Large intestine (tissue), 3 donors: Measurements from ENCODE around the gene PPA2. TPM values are rescaled to one million over a fixed set of nuclear protein-coding genes. Genes with fewer than 3 reads are reported as not detected.
"Not testable (repeated sequence)": the region's sequence is repeated elsewhere in the genome, so short reads cannot be mapped to it uniquely, and the experiment has no call there.

Experiments
- DNase-seq, 2 donors: peaks; one replicate each; pipeline versions ENCODE4 v3.0.0 to v3.0.0-alpha.2; 2013
- H3K27ac ChIP-seq: one replicate; pipeline ENCODE4 v1.5.1; 2013; ENCODE audit warnings: low read length
- H3K27me3 ChIP-seq: 2 replicates; pipeline ENCODE4 v1.6.1; 2013; ENCODE audit warnings: low read length; ENCODE audit not compliant: control insufficient read depth, insufficient read depth
- H3K36me3 ChIP-seq: 2 replicates; pipeline ENCODE4 v1.6.1; 2013; ENCODE audit warnings: low read length; ENCODE audit not compliant: control insufficient read depth, insufficient read depth
- H3K4me1 ChIP-seq: one replicate; pipeline ENCODE4 v1.6.1; 2013; ENCODE audit warnings: low read length; ENCODE audit not compliant: control insufficient read depth, insufficient read depth
- H3K4me3 ChIP-seq: one replicate; pipeline ENCODE4 v1.5.1; 2013; ENCODE audit warnings: low read length
- H3K9me3 ChIP-seq: one replicate; pipeline ENCODE4 v1.6.1; 2013; ENCODE audit warnings: mild to moderate bottlenecking, low read depth, low read length, moderate library complexity; ENCODE audit not compliant: control insufficient read depth
- WGBS: methylation state at CpG from one replicate; pipeline ENCODE4 v1.1.5; 2013; ENCODE audit warnings: low lambda C conversion rate; ENCODE audit not compliant: insufficient coverage; 5-methylcytosine and 5-hydroxymethylcytosine counted together
- polyA plus RNA-seq: library from polyadenylated mRNA; unstranded; fragments of 120-200 nt; gene quantifications from one replicate; pipeline ENCODE4 v1.2.1, GENCODE V29; 2013

Gene PPA2
- polyA plus RNA-seq, 1 donor: 96.4 TPM

- WGBS: 80% methylated on average over 1 of the region's 3 CpGs
- no peaks in the 10 kb centered on the region for H3K36me3 ChIP-seq
- no peaks in the 10 kb centered on the region for H3K4me1 ChIP-seq
- no peak overlapping the region for H3K27ac ChIP-seq
- no peaks in the 10 kb centered on the region for H3K27me3 ChIP-seq
- no peak for DNase-seq
- no peak overlapping the region for H3K4me3 ChIP-seq
- H3K9me3 ChIP-seq: peaks cover 4% of the 10 kb centered on the region
Observed at GRCh38 chr4:105495667-105496066, 21.8 kb upstream of the PPA2 start.

GRCh38 chr4:105490523-105490922 lies 16.7 kb upstream of the PPA2 start:
- no peaks in the 10 kb centered on the region for H3K27me3 ChIP-seq
- no peaks in the 10 kb centered on the region for H3K4me1 ChIP-seq
- H3K27ac ChIP-seq: no peak overlapping the region
- no peaks in the 10 kb centered on the region for H3K9me3 ChIP-seq
- no peaks in the 10 kb centered on the region for H3K36me3 ChIP-seq
- WGBS: 80% methylated on average over 1 of the region's 1 CpG
- no peak for DNase-seq
- no peak overlapping the region for H3K4me3 ChIP-seq

GRCh38 chr4:105483840-105484239 lies 10.0 kb upstream of the PPA2 start:
- Histone ChIP-seq H3K27me3 (no peaks in the 10 kb centered on the region), H3K27ac (no peak overlapping the region), H3K4me3 (no peak overlapping the region), H3K4me1 (no peaks in the 10 kb centered on the region), H3K9me3 (no peaks in the 10 kb centered on the region), H3K36me3 (no peaks in the 10 kb centered on the region)
- 97% methylated on average over 3 of the region's 3 CpGs for WGBS
- no peak for DNase-seq

GRCh38 chr4:105474099-105474518 lies 247 bp upstream of the PPA2 start:
- H3K36me3 ChIP-seq: peaks cover 2% of the 10 kb centered on the region
- peak overlapping the region; percentile 99 for H3K4me3 ChIP-seq
- H3K4me1 ChIP-seq: peaks cover 15% of the 10 kb centered on the region
- WGBS: no CpG with 5 or more reads among the region's 23 CpGs
- H3K27me3 ChIP-seq: no peaks in the 10 kb centered on the region
- peak in 1 of 2 donors; percentile 91 for DNase-seq
- H3K27ac ChIP-seq: peak overlapping the region; percentile 100
- no peaks in the 10 kb centered on the region for H3K9me3 ChIP-seq

- H3K27ac ChIP-seq: peak overlapping the region; percentile 100
- no peak for DNase-seq
- H3K9me3 ChIP-seq: no peaks in the 10 kb centered on the region
- peak overlapping the region; percentile 99 for H3K4me3 ChIP-seq
- no peaks in the 10 kb centered on the region for H3K27me3 ChIP-seq
- no CpG with 5 or more reads among the region's 19 CpGs for WGBS
- H3K4me1 ChIP-seq: peaks cover 15% of the 10 kb centered on the region
- H3K36me3 ChIP-seq: peaks cover 2% of the 10 kb centered on the region
Observed at GRCh38 chr4:105472871-105473323, 965 bp downstream of the PPA2 start.

- H3K36me3 ChIP-seq: peaks cover 6% of the 10 kb centered on the region
- no peaks in the 10 kb centered on the region for H3K9me3 ChIP-seq
- 0% methylated on average over 1 of the region's 10 CpGs for WGBS
- H3K4me1 ChIP-seq: peaks cover 15% of the 10 kb centered on the region
- no peaks in the 10 kb centered on the region for H3K27me3 ChIP-seq
- peak; percentile 70 to 72 for DNase-seq
- H3K4me3 ChIP-seq: peak overlapping the region; percentile 99
- peak overlapping the region; percentile 100 for H3K27ac ChIP-seq
Observed at GRCh38 chr4:105471566-105472176, 2.2 kb downstream of the PPA2 start.

GRCh38 chr4:105470766-105471165 lies 3.1 kb downstream of the PPA2 start:
- Histone ChIP-seq H3K36me3 (peaks cover 9% of the 10 kb centered on the region), H3K27me3 (no peaks in the 10 kb centered on the region), H3K4me3 (no peak overlapping the region), H3K9me3 (no peaks in the 10 kb centered on the region), H3K4me1 (peaks cover 15% of the 10 kb centered on the region), H3K27ac (no peak overlapping the region)
- no peak for DNase-seq
- 89% methylated on average over 1 of the region's 6 CpGs for WGBS

- H3K27me3 ChIP-seq: no peaks in the 10 kb centered on the region
- peaks cover 9% of the 10 kb centered on the region for H3K36me3 ChIP-seq
- no peak for DNase-seq
- H3K27ac ChIP-seq: no peak overlapping the region
- peaks cover 15% of the 10 kb centered on the region for H3K4me1 ChIP-seq
- H3K4me3 ChIP-seq: no peak overlapping the region
- 80% methylated on average over 1 of the region's 1 CpG for WGBS
- no peaks in the 10 kb centered on the region for H3K9me3 ChIP-seq
Observed at GRCh38 chr4:105469736-105470135, 4.1 kb downstream of the PPA2 start.

- no peaks in the 10 kb centered on the region for H3K4me1 ChIP-seq
- WGBS: 93% methylated on average over 3 of the region's 6 CpGs
- H3K27ac ChIP-seq: no peak overlapping the region
- H3K27me3 ChIP-seq: no peaks in the 10 kb centered on the region
- peaks cover 13% of the 10 kb centered on the region for H3K36me3 ChIP-seq
- no peaks in the 10 kb centered on the region for H3K9me3 ChIP-seq
- DNase-seq: no peak
- H3K4me3 ChIP-seq: no peak overlapping the region
Observed at GRCh38 chr4:105466580-105466979, 7.3 kb downstream of the PPA2 start.

GRCh38 chr4:105464563-105464962 lies 9.3 kb downstream of the PPA2 start:
- H3K27me3 ChIP-seq, H3K27ac ChIP-seq, H3K9me3 ChIP-seq, H3K4me1 ChIP-seq, DNase-seq, H3K4me3 ChIP-seq: not testable (repeated sequence)
- H3K36me3 ChIP-seq: peaks cover 13% of the 10 kb centered on the region
- 100% methylated on average over 2 of the region's 2 CpGs for WGBS

GRCh38 chr4:105462576-105462975 lies 11.3 kb downstream of the PPA2 start:
- DNase-seq: no peak
- H3K36me3 ChIP-seq: peaks cover 13% of the 10 kb centered on the region
- no CpG with 5 or more reads among the region's 3 CpGs for WGBS

More at GRCh38 chr4:105462576-105462975, 11.3 kb downstream of the PPA2 start:
- Histone ChIP-seq H3K27me3 (no peaks in the 10 kb centered on the region), H3K9me3 (no peaks in the 10 kb centered on the region), H3K27ac (no peak overlapping the region), H3K4me1 (no peaks in the 10 kb centered on the region), H3K4me3 (no peak overlapping the region)
